COR-L47 (cell line): ENCODE results near the gene BUB1B.

Source experiments
- DNase-seq: peaks from one replicate; lab custom pipeline; 2025; lab: John Stamatoyannopoulos, UW

BUB1B gene

DNA sequence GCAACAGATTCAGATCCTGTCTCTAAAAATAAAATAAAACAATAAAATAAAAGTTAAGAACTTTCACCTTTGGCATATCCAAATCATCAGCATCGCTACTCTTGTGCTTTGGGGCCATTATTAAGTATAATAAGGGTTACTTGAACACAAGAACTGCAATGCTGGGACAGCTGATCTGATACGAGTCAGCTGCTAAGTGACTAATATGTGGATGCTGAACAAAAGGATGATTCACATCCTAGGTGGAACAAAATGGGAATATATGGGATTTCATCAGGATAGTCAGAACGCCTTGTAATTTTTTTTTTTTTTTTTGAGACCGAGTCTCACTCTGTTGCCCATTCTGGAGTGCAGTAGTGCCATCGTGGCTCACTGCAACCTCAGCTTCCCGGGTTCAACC, 29.7 kb downstream of the BUB1B start:
- no peak for DNase-seq

DNA sequence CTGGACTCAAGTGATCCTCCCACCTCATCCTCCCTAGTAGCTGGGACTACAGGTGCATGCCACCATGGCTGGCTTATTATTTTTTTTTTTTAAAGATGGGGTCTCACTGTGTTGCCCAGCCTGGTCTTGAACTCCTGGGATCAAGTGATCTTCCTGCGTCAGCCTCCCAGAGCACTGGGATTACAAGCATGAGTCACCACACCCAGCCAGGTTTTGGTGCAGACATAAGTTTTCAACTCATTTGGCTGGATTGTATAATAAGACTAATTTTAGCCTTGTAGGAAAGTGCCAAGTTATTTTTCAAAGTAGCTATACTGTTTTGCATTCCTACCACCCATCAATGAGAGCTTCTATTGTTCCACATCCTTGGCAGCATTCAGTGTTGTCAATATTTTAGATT, 32.1 kb downstream of the BUB1B start:
- DNase-seq: no peak

DNA sequence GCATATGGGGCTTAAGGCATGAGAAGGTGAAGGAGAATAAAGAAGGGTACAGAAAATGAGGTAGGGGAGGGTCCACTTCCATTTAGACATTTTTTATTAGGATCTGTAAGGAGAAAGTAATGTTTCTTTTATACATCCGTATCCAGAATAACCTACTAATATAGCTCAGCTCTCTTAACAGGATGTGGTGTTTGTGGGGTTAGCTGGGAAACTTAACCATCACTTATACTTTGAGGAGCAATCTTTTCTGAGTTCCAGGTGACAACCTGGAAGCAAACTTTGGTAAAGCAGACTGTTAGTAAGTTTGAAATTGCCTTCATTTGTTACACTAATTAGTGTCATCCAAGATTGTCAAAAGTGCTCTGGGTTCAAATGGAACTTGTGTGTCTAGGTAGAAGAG, 36.6 kb downstream of the BUB1B start:
- DNase-seq: no peak

DNA sequence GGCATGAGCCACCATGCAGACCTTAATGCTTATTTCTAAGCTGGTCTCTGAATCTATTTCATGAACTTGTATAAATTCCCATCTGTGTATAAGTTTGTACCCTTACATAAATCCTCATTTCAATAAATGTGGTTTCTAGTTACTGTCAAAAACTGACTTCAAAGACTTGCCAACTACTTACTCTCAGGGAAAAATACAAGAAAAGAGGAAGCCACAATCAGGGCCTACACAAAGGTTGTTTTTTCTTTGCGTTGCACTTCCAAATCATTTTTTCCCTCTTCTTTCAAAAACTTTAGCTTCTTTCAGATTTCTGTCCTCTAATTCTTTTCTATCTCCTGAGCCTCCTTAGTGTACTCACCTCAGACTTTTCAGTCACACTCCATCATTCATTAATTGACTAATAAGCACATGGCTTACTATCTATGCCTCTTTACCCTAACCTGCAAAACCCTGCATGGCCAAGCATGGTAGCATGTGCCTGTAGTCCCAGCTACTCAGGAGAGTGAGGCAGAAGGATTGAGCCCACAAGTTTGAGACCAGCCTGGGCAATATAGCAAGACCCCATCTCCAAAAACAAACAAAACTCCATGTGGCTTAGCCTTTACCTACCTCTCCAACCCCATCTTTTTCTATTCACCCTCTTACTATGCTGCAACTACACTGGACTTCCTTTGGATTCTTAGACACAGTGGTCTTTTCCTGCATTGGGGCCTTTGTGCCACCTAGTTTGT, 37.7 kb downstream of the BUB1B start:
- DNase-seq: no peak

DNA sequence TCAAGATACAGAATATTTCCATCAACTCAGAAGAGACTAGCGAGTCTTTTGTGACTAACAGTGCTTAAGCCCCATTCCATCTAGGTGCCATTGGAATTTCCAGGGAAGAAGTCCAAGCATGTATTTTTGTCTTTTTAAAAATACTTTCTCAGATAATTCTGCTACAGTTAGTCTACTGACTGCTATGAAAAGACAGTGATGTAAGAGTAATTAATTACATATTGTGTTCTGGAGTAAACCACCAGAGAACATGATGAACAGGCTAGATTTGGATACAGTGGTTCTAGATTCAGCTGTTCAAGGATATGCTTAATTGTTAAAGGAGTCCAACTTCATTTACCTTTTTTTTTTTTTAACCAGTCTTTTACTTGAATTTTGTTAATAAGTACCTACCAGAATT, 43.2 kb downstream of the BUB1B start:
- no peak for DNase-seq

DNA sequence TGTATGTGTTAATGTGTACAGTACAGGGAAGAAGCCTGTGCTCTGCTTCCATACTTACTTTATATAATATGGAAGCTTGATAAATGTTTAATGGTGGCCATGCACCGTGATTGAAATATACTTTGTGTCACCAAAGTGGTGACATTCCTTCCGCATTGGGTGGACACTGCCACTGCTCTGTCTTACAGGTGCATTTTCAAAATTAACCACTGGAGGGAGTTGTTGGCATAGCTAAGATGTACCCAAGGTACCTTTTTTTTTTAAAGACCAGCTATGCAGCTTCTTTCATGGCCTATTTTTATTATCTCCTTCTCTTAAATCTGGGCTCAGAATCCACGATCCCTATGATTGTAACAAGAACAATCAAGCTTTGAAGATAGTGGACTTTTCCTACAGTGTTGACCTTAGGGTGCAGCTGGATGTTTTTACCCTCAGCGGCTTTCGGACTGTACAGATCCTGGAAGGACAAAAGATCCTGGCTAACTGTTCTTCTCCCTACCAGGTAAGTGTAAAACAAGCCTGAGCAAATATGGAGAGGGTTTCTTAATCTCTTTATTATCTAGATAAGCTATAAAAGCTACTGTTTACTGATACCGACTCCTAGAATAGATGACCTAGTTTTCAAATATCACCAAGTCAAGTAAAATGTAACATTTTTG, 56.4 kb downstream of the BUB1B start:
- DNase-seq: peak; percentile 18

DNA sequence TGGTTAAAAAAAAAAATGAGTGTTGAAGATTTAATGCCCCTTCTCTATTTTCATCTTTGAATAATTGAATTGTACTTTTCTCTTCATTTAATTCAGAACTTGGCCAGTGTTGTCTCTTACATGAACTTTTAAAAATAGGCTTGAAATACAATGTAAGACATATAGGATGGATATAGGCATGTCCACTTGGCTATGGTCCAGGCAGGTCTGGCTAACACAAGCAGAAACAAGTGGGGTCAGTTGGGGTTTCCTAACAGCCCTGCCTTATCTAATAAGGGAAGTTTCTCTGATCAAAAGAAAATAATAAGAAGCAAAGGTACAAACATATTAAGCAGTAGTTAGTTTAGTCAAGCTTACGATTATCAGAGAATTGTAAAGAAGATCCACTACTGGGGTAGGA, 58.9 kb downstream of the BUB1B start:
- DNase-seq: no peak

DNA sequence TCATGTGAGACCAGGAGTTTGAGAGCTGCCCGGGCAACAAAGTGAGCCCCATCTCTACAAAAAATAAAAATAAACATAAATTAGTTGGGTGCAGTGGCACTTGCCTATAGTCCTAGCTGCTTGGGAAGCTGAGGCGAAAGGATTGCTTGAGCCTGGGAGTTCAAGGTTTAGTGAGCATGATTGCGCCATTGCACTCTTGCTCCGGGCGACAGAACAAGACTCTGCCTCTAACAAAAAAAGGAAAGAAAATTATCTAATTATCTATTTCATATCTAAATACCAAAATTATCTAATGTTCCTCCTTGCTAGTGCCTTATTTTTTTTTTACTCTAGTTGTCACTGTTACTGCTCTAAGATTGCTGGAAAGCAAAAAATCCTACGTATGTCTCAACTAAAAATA, 61.3 kb downstream of the BUB1B start:
- no peak for DNase-seq

DNA sequence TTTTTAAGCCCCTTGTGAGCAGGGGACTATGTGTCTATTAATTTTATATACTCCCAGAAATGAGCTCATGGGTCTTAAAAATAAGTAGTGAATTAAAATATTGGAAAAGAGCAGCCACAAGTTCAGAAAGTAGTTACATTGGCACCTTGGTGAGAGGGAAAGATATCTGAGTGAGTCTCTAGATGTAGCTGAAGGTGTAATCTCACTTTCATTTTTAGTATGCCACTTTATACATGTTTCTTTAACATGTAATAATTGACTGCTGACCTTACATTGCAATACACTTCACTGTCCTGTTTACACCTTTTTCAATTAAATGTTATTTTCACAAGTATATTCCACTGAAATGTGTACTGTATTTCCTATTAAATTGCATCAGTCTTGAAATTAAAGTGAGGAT, 65.9 kb downstream of the BUB1B start:
- DNase-seq: no peak

DNA sequence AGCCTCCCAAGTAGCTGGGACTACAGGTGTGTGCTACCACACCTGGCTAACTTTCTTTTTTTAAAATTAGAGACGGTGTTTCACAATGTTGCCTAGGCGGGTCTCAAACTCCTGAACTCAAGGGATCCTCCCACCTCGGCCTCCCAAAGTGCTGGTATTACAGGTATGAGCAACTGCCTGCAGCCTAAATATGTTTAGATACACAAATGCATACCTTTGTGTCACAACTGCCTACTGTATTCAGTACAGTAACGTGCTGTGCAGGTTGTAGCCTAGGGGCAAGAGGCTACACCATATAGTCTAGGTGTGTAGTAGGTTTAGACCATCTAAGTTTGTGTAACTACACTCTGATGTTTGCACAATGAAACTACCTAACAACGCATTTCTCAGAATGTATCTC, 68.4 kb downstream of the BUB1B start:
- DNase-seq: no peak

DNA sequence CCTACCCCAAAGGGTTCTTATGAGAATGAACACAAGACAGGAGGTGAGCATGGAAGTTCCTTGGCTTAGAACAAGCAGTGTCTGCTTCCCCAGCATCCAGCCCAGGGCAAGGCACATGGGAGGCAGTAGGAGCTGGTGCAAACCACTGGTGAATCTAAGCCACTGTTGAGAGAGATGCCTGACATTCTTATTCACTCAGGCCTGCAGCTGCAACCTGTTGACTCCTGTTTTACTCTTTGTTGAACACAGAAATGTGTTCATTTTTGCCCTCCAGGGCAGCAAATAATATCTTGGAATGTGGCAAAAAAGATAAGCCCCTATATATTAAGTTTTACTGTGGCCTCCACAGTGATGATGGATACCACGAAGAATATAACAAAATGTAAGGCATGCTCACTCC, 69.1 kb downstream of the BUB1B start:
- no peak for DNase-seq

DNA sequence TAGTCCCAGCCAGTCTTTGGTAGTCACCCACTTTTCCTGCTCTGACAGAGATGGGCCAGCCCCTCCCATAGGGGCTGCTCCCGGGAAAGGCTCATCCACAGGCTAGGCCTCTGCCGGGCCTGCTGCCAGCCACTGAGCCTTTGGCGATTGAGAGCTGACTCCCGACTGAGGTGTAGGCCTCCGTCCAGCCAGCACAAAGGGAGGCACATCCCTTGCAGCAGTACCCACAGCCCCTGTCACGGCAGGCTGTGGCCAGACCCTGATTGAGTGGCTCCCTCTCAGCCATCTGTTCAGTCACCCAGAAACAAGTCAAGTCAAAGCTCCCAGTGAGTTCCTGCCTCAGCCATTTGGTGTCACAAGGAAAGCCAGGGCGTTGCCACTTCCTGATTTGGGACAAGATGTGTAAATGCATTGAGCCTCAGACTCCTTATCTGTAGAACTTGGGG, 71.8 kb downstream of the BUB1B start:
- DNase-seq: no peak

DNA sequence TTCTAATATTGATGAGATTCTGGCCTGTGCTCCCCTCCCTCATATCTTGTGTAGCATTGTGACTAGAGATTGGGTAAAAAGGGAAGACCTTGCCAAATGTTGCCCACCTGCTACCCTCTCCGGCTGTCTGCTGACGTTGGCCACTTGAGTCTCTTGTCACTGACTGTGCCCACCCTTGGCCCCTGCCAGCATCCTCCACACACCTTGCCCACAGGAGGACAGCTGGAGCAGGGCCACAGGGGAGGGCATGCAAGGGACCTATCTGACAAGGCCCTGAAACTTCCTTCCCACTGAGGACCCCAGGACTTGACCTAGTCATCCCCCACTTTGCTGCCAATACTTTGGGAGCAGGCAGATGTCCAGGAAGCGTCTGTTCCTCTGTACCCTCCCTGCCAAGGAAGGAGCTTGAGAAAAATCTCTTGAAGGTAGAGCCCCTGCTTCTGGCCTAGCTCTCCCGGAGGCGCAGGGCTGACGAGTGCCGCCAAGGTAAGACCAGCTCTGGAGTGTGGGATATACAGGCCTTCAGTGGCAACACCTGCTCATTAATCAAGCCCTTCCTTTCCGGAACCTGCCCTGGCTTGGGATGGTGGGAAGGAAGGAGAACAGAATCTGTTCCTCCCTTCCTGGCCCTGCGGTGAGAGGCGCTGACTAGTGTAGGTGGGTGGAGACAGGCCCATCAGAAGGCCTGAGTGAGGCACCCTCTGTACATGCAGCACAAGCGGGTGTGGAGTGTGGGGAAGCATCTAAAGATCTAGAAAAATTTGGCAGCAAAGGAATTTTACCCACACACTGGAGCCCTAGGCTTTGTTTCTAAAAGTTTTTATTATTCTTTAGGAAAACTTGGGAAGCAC, 73.1 kb downstream of the BUB1B start:
- no peak for DNase-seq

DNA sequence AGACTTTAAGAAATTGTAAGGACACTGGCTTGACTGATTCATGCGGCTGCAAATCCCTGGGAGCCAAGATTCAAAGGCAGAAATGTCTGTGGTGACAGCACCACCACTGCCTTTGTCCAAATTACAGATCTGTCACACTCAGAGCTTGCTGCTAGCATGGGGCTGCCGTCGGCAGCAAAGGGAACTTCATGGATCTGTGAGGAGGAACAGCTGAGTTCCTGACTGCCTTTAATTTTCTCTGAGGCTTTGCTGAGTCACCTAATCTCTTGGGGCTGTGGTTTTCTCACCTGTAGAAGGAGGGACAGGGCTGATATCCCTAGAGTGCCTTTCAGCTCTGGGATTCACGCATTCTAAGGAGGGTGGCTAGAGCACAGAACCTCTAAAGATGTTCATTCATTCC, 73.9 kb downstream of the BUB1B start:
- DNase-seq: no peak

DNA sequence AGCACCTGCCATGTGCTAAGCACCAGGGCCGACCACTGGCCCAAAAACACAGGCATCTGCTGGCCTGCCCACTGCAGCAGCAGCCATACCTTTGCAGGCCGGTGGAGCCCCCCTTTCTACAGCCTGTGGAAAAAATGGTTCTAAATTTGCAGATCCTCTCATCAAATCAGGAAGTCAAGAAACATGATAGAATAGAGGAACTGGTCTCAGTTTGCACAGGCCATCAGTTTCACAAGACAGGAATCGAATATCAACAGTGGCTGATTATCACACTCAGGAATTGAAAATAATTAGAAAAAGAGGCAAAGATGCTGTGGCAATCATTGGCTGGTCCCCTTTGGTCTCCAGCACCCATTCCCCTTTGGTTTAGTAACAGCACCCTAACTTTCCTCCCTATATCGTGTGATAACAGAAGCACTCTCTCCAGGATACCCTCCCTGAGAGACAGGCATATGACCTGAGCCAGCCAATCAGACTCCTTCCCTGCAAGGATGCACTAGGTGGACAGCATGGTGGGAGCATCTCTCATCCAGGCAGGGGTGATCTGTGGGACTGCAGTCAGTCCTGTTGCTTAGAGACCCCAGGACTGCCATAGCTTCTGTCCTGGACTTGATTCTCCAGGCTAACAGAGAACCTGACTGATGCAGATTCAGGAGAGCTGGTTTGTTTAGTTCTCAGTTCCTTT, 74.5 kb downstream of the BUB1B start:
- DNase-seq: no peak

DNA sequence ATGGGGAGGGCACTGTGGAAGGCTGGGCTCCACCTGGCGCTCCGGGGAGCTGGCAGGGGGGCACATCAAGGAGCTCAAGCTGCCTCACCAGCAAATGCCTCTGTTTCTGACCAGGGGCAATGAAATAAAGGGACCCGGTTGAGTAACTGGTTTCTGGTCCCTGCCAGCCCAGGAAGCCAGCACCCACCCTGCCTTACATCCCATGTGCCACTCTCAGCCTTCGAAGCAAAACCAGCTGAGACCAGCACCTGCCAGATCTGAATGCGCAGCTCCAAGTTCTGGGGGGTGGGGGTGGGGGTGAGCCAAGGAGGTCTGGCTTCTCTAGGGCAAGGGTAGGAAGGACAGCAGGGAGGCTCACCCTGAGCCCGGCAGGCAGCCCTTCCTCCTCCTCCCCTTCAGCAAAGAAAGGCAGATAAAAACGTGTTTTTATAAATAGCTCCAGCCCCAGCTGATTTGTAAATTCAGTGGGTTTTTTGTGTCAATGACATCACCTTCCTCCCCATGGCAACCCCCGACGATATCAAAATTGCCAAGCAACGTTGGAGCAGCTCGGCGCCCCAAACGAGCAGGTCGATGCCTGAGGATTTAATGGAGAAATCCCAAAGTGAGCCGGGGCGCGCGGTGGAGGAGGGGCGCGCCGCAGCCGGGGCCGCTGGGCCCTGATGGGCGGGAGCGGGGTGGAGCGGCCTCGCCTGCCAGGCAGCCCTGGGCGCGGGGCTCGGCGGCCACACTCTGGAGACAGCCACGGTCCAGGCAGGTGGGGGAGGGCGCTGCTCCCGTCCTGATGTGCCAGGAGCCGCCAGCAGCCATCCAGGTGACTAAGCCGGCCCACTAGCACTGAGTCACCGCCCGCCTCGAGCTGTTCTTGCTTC, 77.9 kb downstream of the BUB1B start, which contains the start of gene PAK6:
TSS of gene PAK6 (plus strand) at position 532 of the 872 bp plus-strand sequence. CDS start 25,723 bp downstream, outside the sequence.
- peak; percentile 64 for DNase-seq

DNA sequence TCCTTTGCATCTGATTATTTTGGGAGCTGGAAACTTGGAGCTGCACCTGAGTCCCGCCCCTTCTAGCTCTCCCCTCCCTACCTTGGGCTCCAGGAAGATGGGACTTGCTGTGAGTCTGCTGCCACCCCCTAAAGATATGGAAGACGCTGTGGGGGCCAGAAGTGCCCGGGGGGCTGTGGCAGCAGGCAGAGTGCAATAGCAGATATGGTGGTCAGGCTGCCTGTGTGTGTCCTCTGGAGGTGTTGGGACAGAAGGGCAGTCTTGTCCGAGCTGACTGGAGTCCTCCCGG, 78.5 kb downstream of the BUB1B start:
- no peak for DNase-seq

DNA sequence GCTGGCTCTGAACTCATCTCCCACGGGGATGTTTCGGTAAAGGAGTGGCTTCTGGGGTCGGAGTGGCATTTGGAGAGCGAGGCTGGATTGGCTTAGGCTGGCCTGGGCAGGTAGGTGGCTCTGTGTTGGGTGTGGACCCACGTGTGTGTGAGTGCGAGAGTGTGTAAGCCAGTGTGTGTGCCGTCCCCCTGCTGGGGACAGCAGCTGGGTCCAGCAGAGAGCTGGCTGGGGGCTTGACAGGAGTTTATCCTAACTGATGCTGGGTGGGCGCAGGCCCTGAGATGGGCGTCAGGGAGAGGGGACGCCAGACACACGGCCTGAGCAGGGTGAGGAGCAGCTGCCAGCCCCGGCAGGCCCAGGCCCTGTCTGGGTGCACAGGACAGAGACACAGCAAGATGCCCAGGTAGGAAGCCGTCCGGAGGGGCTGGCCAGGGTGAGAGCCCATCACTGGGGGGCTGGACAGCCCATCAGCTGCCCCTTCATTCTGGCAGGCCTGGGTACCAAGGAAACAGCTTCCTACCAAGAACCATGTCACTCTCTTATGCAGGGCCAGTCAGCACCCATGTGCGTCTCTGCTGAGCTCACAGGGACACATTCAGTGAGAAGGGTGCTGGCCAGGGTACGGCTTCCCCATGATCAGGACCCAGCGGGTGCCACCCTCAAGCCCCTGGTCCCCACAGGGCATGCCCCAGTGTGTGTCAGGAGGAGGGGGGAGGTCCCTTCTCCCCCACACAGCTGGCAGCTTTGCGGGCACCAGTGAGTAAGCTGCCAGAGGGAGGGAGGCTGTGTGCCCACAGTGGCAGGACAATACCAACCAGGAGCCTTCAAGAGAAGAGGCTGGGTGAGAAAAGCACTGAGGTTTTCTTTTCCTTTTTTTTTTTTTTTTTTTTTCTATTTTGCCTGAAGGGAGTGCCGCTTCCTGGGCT, 79.1 kb downstream of the BUB1B start:
- DNase-seq: no peak

DNA sequence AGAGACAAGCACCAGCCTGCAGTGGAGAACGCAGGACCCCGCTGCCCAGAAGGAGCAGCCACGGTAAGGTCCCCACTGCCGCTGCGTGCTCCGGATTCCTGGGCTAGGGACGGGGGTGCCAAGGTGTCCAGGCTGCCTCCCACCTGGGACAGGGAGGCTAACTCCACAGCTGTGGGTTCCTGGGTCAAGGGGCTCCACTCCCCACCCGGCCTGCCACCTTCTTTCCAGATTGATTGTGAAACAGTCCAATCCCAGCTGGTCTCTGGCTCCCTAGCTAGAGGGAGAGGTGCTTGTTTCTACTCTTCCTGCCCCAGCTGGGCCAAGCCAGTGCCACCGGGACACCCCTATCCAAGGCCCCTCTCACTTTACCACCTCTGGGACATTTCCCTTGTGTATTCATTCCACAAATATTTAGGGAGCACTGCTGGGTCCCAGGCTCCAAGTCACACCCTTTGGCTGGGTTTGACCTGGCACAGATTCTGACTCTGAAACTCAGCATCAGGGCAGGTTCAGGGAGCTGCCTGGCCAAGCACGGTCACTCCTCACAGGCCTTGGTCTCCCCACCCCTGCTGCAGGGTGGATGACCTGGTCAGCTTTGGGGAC, 79.9 kb downstream of the BUB1B start:
- no peak for DNase-seq
